Measurements from ENCODE around the gene AGRN.
A peak's percentile ranks its signal among the peaks of the same experiment; 100 is the strongest.
"Not testable (repeated sequence)": the region's sequence is repeated elsewhere in the genome, so short reads cannot be mapped to it uniquely, and the experiment has no call there.

The AGRN gene

DNA sequence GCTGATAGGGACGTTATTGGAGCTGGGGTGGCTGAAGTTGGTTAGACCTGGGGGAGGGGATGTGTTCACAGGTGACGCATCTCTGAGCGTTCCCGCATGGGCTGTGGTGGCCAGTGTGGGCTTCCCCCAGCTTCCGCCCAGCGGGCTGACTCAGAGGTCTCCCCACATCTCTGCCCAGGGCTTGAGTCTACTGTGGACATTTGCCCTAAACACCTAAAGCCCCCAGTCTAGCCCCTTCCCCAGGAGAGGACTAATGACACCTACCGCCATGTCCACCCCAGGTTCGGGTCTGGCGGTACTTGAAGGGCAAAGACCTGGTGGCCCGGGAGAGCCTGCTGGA is 2.0 kb downstream of the AGRN start:
- DNase-seq: no peak

GRCh38 chr1:1022302-1023009 is 2.5 kb downstream of the AGRN start:
- no peak for DNase-seq

DNA sequence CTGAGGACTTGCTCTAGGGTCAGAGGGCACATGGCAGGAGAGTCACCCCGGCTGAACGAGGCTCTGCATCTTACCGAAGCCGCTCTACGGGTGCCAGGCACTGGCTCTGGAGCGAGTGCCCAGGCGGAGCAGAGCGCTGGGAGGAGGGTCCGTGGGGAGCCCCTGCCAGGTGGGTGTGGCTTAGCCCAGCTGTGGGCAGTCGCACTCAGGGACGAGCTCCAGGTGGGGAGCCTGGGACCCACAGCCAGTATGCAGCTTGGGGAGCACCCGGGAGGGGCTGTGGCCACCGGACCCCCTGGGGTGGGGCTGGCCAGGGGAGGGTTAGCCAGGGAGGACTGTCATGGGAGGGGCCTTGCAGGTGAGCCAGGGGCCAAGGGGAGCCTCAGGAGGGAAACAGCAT is 3.8 kb downstream of the AGRN start:
- DNase-seq: no peak

GRCh38 chr1:1024149-1024770 is 4.3 kb downstream of the AGRN start:
- DNase-seq: no peak

DNA sequence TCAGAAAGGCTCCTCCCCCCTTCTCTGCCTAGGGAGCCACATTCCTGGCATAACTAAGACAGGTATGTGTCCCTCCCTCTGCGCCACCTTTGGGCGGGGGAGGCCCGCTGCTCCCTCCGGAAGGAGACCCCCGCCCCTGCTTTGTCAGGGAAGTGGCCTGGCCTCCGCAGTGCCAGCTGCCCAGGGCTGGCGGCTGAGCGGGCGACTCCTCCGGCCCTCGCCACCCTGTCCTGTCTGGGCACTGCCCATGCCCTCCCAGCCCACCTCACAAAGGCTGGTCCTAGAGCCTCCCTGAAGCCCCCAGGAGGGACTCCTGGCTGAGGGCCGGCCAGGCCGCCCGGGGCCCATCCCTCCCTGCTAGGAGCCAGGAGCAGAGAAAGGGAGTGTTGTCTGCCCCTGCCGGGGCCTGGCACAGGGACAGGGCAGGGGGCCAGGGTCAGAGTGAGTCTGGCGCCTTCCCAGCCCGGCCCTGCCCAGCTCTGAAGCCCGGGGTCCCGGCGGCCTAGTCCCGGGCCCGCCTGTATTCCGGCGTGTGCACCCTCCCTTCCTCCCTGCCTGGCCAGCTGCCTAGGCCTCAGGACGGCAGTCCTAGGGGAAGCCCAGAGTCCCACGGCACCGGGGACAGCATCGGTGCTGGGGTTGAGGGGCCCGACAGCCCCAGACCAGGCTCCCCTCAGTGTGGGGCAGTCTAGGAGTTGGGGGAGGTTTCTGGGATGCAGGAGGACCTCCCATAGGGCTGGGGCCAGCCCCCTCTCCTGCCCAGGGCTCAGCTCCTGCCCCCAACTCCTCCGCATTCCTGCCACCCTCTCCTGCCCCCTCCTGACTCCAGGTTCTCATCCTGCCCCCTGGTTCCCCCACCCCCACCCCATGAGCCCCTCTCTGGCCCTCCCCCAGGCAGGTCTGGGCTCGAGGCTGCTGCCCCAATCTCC is 5.1 kb downstream of the AGRN start:
- no peak for DNase-seq

DNA sequence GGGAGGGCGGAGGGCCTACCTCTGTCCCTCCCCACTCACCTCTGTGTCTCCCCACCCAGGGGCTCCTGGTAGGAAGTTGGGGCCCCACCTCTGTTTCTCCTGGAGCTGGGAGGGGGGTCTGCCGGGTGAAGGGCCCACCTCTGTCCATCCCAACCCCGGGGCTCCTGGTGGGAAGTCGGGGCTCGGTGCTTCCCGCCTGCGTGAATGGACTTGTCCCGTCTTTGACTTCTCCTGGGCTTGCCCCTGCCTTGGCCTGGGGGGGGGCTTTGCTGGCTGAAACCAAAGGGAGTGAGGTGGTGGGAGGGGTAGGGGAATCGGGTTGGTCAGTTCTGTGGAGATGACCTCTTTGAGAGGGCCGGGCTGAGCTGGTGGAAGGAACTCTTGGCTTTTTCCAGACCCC is 5.8 kb downstream of the AGRN start:
- no peak for DNase-seq

DNA sequence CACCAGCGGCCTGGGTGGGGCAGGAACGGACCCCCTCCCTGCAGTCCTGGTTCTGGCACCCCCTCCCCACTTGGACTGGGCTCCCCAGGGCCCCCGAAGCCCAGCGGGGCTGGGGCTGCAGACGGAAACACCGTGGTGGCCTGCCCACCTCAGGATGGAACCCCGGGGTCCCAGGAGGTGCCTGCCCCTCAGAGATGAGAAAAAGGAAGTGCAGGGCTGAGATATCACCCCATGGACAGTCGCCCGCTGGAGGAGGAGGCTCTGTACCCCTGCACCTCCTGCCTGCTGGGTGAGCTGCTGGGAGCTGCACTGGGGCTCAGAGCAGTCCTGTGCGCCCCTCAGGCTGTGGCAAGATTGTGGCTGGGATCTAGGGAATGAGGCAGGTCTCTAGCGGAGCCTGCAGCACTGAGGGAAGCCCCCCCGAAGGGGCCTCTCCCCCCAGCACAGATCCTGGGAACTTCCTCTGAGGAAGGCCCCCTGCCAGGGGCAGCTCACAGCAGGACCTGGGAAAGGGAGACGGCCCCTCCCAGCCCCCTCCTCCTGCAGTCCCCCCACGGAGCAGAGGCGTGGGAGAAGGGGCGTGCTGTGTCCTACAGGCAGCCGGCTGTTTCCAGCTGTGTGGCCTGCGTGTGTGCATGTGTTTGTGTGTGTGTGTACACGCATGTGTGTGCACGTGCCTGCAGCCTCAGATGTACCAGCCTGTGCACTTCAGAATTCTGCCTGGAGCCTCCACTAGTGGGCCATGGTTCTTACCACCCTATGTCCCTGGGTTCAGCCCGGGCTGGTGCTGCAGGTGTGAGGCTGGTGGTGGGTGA is 6.9 kb downstream of the AGRN start:
- DNase-seq: no peak

GRCh38 chr1:1027791-1028190 is 7.9 kb downstream of the AGRN start:
- no peak for DNase-seq

DNA sequence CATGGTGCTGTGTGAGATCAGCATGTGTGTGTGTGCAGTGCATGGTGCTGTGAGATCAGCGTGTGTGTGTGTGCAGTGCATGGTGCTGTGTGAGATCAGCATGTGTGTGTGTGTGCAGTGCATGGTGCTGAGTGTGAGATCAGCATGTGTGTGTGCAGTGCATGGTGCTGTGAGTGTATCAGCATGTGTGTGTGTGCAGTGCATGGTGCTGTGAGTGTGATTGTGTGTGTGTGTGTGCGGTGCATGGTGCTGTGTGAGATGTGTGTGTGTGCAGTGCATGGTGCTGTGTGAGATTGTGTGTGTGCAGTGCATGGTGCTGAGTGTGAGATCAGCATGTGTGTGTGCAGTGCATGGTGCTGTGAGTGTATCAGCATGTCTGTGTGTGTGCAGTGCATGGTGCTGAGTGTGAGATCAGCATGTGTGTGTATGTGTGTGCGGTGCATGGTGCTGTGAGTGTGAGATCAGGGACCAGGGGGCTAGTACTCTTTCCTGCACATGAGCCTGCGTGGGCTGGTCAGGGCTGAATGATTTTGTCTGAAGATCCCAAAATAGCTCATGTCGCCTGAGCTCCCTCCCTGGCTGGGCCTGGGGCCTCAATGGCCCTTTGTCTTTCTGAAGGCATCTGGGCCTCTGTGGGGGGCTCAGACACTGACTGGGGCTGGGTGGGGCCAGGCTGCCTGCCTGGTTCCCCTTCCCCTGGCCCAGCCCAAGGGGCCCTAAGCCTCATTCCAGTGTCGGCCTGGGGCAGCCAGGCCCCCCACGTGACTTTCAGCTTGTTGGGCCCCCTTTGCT is 11.1 kb downstream of the AGRN start:
- not testable (repeated sequence) for DNase-seq

- no peak for DNase-seq
These were observed 11.8 kb downstream of the AGRN start for GRCh38 chr1:1031659-1032235.

DNA sequence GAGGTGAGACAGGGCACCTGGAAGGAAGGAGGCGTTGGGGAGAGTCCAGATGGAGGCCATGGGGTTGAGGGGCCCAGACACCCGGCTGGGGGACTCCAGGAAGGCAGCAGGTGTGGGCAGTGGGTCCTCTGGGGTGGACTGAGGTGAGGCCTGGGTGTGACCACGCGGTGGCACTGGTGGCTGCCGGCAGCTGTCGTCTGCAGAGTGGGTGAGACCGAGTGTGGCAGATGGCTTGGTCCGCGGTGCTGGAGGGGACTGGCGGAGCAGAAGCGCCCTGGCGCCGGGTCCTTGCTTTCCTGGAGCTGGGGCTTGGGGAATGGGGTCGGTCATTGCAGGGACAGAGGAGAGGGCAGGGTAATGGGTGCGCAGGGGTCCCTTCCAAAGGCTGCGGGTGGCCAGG is 12.5 kb downstream of the AGRN start:
- no peak for DNase-seq

DNA sequence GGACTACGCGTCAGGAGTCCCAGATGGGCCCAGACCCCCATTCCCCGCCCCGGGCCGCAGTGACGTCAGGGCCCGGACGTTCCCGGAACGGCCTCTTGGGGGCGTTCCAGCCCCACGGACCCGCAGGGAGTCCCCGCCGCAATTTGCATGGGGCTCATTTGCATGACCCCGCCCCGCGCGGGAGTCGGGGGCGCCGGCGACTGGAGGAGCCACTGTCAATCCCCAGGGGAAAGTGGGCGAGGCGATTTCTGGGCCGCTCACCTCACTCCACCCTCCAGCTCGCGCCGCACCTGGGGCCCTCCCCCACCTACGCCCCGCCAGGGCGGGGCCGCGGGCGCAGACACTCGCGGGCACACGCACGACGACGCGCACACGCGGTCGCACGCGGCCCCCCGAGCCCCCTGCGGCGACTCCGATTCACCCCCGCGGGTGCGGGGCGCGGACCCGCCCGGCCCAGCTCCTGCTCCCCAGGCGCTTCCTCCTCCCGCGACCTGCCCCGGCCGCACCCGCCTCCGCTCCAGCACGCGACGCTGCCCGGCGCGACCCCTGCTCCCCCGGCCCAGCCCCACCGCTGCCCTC is 13.2 kb downstream of the AGRN start:
- peak; percentile 65 to 81 (median 76) for DNase-seq

DNA sequence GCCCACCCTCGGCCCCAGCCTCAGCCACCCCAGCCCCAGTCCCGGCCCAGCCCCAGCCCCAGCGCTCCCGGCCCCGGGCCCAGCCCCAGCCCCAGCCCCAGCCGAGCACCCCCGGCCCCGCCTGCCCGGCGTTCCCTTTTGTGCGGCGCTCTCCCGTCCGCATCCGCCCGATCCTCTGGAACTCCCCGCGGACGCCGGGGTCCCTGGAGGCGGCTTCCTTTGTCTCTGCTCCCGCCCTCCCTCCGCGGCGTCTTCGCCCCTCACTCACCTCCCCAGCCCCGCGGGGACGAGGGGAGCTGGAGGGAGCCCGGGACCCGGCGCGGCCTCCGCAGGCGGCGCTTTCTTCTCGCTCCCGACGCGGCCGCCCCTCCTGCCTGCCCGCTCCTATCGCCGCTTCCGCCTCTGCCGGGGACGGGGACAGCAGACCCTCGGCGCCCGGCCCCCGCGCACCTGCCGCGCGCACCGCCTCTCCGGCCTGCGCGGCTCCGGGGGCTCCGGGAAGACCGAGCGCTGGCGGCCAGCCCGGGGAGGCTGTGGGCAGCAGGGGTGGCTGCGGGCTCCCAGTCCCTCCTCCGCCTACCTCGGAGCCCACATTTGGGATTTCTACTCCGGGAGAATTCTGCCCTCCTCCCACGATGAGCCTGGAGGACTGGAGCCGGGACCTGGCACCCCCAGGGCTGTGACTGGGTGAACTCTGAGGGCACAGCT is 14.0 kb downstream of the AGRN start:
- DNase-seq: no peak

GRCh38 chr1:1034439-1034781 is 14.5 kb downstream of the AGRN start:
- DNase-seq: no peak

DNA sequence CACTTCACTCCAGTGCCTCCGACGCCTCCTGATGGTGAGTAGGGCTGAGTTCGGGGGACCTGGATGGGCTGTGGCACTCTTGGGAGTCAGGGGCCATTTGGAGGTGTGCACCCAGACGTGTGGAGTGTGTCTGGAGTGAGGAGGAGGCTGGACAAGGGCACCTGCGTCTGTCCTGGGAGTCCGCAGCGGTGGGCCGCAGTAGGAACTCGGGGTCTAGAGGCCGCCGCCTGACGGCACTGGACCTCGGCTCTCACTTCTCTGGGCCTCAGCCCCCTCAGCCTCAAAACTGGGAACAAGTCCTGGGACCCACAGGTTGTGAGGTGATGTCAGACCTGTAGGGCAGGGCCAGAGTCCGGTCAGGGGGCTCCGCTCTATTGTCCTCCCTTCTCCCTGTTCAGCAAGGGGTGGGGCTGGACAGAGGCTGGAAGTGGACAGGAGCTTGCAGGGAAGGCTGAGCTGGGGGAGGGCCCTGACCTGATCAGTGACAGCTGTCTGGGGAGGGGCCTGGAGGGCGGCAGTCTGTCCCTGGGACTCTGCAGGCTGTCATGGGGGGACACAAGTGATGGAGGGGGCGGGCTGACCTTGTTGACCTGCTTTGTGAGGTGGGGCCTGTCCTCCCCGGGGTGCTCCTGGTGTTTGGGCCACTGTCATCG is 15.5 kb downstream of the AGRN start:
- DNase-seq: no peak

DNA sequence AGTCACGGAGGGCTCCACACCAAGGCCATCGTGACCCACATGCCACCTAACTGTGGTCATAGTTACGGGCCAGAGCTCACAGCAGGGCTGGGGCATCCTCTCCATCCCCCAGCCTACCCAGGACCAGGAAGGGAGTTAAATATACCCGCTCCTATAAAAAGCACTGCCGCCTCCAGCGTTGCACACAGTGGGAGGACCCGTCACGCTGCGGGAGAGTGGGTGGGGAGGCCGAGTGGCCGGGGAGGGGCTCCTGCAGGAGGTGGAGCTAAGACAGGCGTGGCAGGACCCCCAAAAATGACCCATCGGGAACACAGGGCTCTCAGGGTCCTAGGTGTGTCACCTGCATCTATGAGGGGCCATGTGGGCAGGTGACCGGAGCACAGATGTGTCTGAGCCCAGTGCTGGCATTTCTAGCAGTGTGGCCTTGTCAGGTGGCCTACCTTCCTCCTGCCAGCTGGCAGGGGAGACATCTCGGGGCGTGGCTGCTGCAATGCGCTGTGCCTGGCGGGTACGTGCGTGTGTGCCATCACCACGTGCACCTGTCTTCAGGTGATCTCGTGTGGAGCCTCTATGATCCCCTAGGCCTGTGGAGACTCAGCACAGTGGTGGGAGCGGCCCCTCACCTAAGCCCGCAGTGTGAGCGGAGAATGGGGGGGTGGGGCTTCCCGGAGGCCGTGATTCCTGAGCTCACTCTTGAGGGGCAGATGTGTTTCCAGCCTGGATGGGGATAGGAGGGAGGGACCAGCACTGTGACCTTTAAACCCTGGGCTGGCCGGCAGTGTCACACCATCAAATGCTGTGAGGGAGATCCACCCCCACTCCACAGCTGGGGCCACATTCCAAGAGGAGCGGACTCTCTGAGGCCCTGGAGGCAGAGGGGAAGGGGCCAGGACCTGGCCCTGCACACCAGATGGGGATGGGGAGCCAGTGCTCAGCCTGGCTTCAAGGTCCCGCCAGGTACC is 17.7 kb downstream of the AGRN start:
- DNase-seq: no peak

DNA sequence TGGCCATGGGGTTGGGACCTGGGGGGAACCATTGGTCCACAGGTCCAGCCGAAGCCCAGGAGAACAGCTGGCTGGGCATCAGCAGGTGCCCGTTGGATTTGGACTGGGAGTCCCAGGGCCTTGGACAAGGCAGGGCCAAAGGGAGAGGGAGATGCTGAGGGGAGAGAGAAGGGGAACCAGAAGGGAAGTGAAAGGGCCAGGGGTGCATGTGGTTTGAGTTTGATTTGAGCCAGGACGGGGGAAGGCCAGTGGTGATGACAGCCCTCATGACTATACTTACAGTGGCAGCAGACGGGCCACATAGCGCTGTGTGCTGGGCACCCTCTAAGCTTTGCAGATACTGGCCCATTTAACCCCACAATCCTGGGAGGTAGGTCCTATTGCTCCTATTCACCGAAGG is 18.8 kb downstream of the AGRN start:
- no peak for DNase-seq

DNA sequence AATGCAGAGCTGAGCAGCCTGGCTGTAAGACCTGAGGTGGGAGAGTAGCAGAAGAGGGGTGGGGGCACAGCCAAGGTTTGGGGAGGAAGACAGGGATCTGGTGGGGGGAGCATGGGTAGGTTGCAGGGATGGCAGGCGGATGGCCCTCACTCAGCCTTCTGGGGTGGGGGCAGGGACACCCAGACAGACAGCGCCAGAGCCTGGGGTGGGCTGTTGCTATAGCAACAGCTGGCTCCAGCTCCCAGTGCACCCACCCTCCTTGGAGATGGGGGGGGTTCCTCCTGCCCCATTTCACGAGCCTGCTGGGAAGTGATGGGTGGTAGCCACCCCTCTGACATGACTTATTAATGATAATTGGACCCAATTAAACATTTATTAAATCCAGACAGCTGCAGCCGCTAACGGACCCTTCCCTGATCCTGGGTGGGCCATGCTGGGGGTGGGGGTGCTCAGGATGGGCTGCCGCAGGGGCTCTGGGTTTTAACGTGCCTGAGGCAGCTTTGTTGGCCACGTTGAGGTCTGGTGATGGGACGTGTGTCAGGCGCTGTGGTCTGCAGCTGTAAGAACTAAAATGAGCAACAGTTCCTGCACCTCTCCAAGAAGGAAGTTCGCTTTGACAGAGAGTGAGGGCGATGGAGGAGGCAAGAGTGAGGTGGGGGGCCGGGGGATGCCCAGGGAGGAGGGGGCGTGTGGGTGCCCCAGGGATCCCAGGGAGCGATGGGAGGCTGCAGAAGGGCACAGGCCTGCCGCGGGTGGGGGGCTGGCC is 19.4 kb downstream of the AGRN start:
- DNase-seq: no peak

Measured in activated naive CD4-positive, alpha-beta T cell (primary cell).